SU-DHL-6 (cell line): ENCODE measurements around the gene CECR2.
"Not testable (repeated sequence)": the region's sequence is repeated elsewhere in the genome, so short reads cannot be mapped to it uniquely, and the experiment has no call there.

Source experiments
- H2AFZ ChIP-seq: fragments of 200-600 bp; sonication (generic); 2 replicates; pipeline ENCODE4 v1.6.1; 2014; ENCODE audit warnings: low read depth, mild to moderate bottlenecking, moderate library complexity, mixed read lengths, antibody characterized with exemption, low read length; ENCODE audit not compliant: severe bottlenecking
- H3F3A ChIP-seq: fragments of 200-600 bp; shearing (Covaris generic); 2 replicates; pipeline ENCODE4 v1.6.0; 2016; ENCODE audit warnings: antibody characterized with exemption, mild to moderate bottlenecking; ENCODE audit not compliant: insufficient read depth
- H3K27ac ChIP-seq: fragments of 200-600 bp; sonication (generic); 2 replicates; pipeline ENCODE4 v1.5.1; 2016; ENCODE audit warnings: low read depth, mild to moderate bottlenecking, low read length, moderate library complexity, mixed read lengths
- H3K27me3 ChIP-seq: fragments of 200-600 bp; sonication (generic), shearing (Covaris generic); 2 replicates; pipeline ENCODE4 v1.6.0; 2014; ENCODE audit warnings: mild to moderate bottlenecking, low read length
- H3K36me3 ChIP-seq: fragments of 200-600 bp; sonication (generic); 2 replicates; pipeline ENCODE4 v1.6.1; 2014; ENCODE audit warnings: mild to moderate bottlenecking, low read length, mixed read lengths
- H3K4me2 ChIP-seq: fragments of 300-600, 200-600 bp; shearing (Covaris generic), sonication (generic); 2 replicates; pipeline ENCODE4 v1.6.0; 2014; ENCODE audit warnings: low read length, low read depth, mild to moderate bottlenecking; ENCODE audit not compliant: poor library complexity, severe bottlenecking
- H3K4me3 ChIP-seq: fragments of 200-600 bp; sonication (generic); 2 replicates; pipeline ENCODE4 v1.5.1; 2014; ENCODE audit warnings: antibody characterized with exemption, low read length, mild to moderate bottlenecking, mixed read lengths; ENCODE audit not compliant: insufficient read depth, poor library complexity, severe bottlenecking
- H3K79me2 ChIP-seq: fragments of 200-600 bp; sonication (generic); 2 replicates; pipeline ENCODE4 v1.6.1; 2014; ENCODE audit warnings: mild to moderate bottlenecking, low read length, moderate library complexity; ENCODE audit not compliant: insufficient read depth
- H3K9ac ChIP-seq: fragments of 200-600 bp; sonication (generic); 2 replicates; pipeline ENCODE4 v1.7.0; 2014; ENCODE audit warnings: mild to moderate bottlenecking, low read length
- H3K9me2 ChIP-seq: fragments of 200-600 bp; sonication (generic); replicated peaks from 2 replicates; pipeline ENCODE4 v1.6.1; 2014; ENCODE audit warnings: low read length; ENCODE audit not compliant: insufficient read depth
- H3K9me3 ChIP-seq: fragments of 200-600 bp; sonication (generic); 2 replicates; pipeline ENCODE4 v1.6.1; 2014; ENCODE audit warnings: low read length, mixed read lengths; ENCODE audit not compliant: insufficient read depth
- H4K20me1 ChIP-seq: fragments of 200-600 bp; sonication (generic); 2 replicates; pipeline ENCODE4 v1.6.1; 2014; ENCODE audit warnings: low read depth, mild to moderate bottlenecking, antibody characterized with exemption, low read length, moderate library complexity, mixed read lengths
- CTCF ChIP-seq: fragments of 200-600 bp; sonication (generic); IDR thresholded peaks from one replicate; pipeline ENCODE4 v1.5.1; 2017; ENCODE audit warnings: antibody characterized with exemption, mild to moderate bottlenecking, low read length, moderate library complexity; ENCODE audit not compliant: insufficient read depth, poor library complexity, severe bottlenecking
- EZH2phosphoT487 ChIP-seq: fragments of 200-600 bp; sonication (generic), shearing (Covaris generic); conservative IDR thresholded peaks from 2 replicates; pipeline ENCODE4 v1.6.1; 2018; ENCODE audit warnings: mild to moderate bottlenecking, antibody characterized with exemption, low read length, moderate library complexity, mixed read lengths

Gene CECR2

GRCh38 chr22:17518406-17518805 is 149.1 kb downstream of the CECR2 start:
- H3K27ac ChIP-seq: no peak overlapping the region
- no peaks in the 10 kb centered on the region for H3K27me3 ChIP-seq
- no peaks in the 10 kb centered on the region for H3K36me3 ChIP-seq
- no peak overlapping the region for H3K4me3 ChIP-seq
- no peak overlapping the region for H3K9ac ChIP-seq
- TF ChIP-seq EZH2phosphoT487 (no peak), CTCF (no peak)
- H3K9me3 ChIP-seq: no peaks in the 10 kb centered on the region
- no peaks in the 10 kb centered on the region for H4K20me1 ChIP-seq
- H3K79me2 ChIP-seq: no peaks in the 10 kb centered on the region
- H3K9me2 ChIP-seq: no peaks in the 10 kb centered on the region
- no peak overlapping the region for H2AFZ ChIP-seq
- no peak overlapping the region for H3K4me2 ChIP-seq
- no peaks in the 10 kb centered on the region for H3F3A ChIP-seq

GRCh38 chr22:17521971-17522370 is 152.7 kb downstream of the CECR2 start:
- not testable (repeated sequence) for H3K9me3 ChIP-seq

GRCh38 chr22:17523925-17524324 is 154.7 kb downstream of the CECR2 start:
- TF ChIP-seq CTCF (no peak), EZH2phosphoT487 (no peak)
- H3K27ac ChIP-seq: no peak overlapping the region
- H3K27me3 ChIP-seq: no peaks in the 10 kb centered on the region
- H3K9ac ChIP-seq: no peak overlapping the region
- no peaks in the 10 kb centered on the region for H3K79me2 ChIP-seq
- H3K36me3 ChIP-seq: no peaks in the 10 kb centered on the region
- no peaks in the 10 kb centered on the region for H3K9me3 ChIP-seq
- H3K4me2 ChIP-seq: no peak overlapping the region
- H2AFZ ChIP-seq: no peak overlapping the region
- H3F3A ChIP-seq: no peaks in the 10 kb centered on the region
- H3K4me3 ChIP-seq: no peak overlapping the region
- no peaks in the 10 kb centered on the region for H4K20me1 ChIP-seq
- H3K9me2 ChIP-seq: no peaks in the 10 kb centered on the region

More at GRCh38 chr22:17521971-17522370, 152.7 kb downstream of the CECR2 start:
- not testable (repeated sequence) for H3K27ac ChIP-seq, H3F3A ChIP-seq, H3K27me3 ChIP-seq, H3K4me2 ChIP-seq, H3K4me3 ChIP-seq, H4K20me1 ChIP-seq, H2AFZ ChIP-seq, H3K79me2 ChIP-seq, H3K9me2 ChIP-seq, H3K9ac ChIP-seq, H3K36me3 ChIP-seq

GRCh38 chr22:17536269-17536668 is 167.0 kb downstream of the CECR2 start:
- H4K20me1 ChIP-seq: no peaks in the 10 kb centered on the region
- no peaks in the 10 kb centered on the region for H3K79me2 ChIP-seq
- no peaks in the 10 kb centered on the region for H3K9me2 ChIP-seq
- no peak for TF ChIP-seq EZH2phosphoT487
- TF ChIP-seq CTCF: no peak
- no peak overlapping the region for H2AFZ ChIP-seq
- H3K27me3 ChIP-seq: no peaks in the 10 kb centered on the region
- H3K36me3 ChIP-seq: no peaks in the 10 kb centered on the region
- H3K9me3 ChIP-seq: no peaks in the 10 kb centered on the region
- no peak overlapping the region for H3K9ac ChIP-seq
- no peak overlapping the region for H3K4me3 ChIP-seq
- H3K27ac ChIP-seq: no peak overlapping the region
- no peaks in the 10 kb centered on the region for H3F3A ChIP-seq
- H3K4me2 ChIP-seq: no peak overlapping the region
